ENCODE measurements around the gene CAMTA1. TPM values are rescaled to one million over a fixed set of nuclear protein-coding genes. Genes with fewer than 3 reads are reported as not detected.

Gene CAMTA1
- total RNA-seq, 3 donors from 2014 or later, result 73.4 to 114 (median 82.6) TPM

DNA sequence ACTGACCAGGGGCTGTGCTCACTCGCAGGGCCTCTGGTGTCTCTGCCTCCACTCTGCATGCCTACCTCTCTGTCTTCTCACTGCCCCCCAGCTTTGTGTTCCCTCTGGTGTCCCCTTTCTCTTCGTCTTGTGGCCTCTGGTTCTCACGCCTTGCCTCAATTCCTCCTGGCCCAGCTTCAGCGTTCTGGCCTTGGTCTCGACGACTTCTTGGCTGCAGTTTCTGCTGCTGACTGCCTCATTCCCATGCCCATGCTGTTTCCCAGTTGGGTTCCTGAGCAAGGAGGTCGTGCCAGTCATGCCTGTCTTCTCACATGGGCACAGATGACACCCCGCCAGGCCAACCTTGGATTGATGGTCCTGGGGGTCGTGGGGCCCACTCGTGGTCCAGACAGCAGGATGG, 562.8 kb downstream of the CAMTA1 start:
- DNase-seq, result no peak
- Histone ChIP-seq H3K4me1 (ENCODE audit: low read depth) (no peaks in the 10 kb centered on the region), H3K9me3 (no peaks in the 10 kb centered on the region), H3K36me3 (ENCODE audit: low read depth) (no peaks in the 10 kb centered on the region), H3K4me3 (no peak overlapping the region)
- intact Hi-C loops (cut with DNase I, micrococcal nuclease), result no loop called here
- TF ChIP-seq, protein P1, sequence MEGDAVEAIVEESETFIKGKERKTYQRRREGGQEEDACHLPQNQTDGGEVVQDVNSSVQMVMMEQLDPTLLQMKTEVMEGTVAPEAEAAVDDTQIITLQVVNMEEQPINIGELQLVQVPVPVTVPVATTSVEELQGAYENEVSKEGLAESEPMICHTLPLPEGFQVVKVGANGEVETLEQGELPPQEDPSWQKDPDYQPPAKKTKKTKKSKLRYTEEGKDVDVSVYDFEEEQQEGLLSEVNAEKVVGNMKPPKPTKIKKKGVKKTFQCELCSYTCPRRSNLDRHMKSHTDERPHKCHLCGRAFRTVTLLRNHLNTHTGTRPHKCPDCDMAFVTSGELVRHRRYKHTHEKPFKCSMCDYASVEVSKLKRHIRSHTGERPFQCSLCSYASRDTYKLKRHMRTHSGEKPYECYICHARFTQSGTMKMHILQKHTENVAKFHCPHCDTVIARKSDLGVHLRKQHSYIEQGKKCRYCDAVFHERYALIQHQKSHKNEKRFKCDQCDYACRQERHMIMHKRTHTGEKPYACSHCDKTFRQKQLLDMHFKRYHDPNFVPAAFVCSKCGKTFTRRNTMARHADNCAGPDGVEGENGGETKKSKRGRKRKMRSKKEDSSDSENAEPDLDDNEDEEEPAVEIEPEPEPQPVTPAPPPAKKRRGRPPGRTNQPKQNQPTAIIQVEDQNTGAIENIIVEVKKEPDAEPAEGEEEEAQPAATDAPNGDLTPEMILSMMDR (IDR thresholded peaks at IDR 0.05), result no peak
- no peak for ATAC-seq

- no peaks in the 10 kb centered on the region for H3K36me3 ChIP-seq (ENCODE audit: low read depth)
- H3K4me3 ChIP-seq, result no peak overlapping the region
- intact Hi-C loops (cut with DNase I, micrococcal nuclease), result no loop called here
- no peaks in the 10 kb centered on the region for H3K9me3 ChIP-seq
- no peaks in the 10 kb centered on the region for H3K4me1 ChIP-seq (ENCODE audit: low read depth)
- TF ChIP-seq, protein P1 (IDR thresholded peaks at IDR 0.05), result no peak
- DNase-seq (no peak), ATAC-seq (no peak)
Observed at GRCh38 chr1:7348580-7348979, 563.3 kb downstream of the CAMTA1 start.

DNA sequence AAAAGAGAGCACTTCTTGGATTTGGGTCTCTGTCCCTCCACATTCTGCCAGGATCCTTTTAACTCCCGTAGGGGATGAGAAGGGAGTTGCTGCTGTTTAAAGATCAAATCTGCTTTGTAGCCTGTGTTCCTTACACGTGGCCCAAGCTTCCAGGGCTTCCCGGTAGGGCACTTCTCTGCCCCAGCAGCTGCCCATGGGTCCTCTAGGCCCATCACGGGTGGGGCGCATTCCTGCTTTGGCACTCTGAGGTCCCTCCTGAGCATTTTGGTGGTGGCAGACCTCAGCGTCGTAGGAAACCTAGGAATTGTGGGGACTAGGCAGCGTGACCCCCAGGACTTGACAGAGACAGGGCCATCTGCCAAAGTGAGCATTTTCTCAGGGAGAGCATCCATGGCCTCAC, 565.5 kb downstream of the CAMTA1 start:
- Histone ChIP-seq H3K4me1 (ENCODE audit: low read depth) (no peaks in the 10 kb centered on the region), H3K36me3 (ENCODE audit: low read depth) (no peaks in the 10 kb centered on the region), H3K9me3 (no peaks in the 10 kb centered on the region), H3K4me3 (no peak overlapping the region)
- DNase-seq (no peak), ATAC-seq (no peak)
- TF ChIP-seq, protein P1 (IDR thresholded peaks at IDR 0.05), result no peak
- intact Hi-C loops (cut with DNase I, micrococcal nuclease), result no loop called here

DNA sequence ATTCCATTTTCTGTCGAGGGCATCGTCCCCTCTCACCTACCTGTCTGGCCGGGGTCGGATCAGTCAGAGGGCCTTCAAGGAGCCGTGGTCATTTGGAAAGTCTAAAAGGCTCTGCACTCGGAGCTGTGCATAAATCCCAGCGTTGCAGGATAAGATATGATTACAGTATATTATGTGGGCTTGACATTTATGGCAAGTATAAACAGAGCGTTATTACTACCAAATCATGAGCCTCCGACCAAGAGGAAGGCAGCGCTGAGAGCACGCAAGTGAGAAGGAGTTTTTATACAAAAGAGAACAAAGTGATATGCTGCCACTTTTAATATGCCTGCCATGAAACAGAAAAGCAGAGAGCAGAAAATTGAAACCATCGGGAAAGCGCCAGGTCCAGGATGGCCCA, 566.4 kb downstream of the CAMTA1 start:
- no peak overlapping the region for H3K4me3 ChIP-seq
- no peaks in the 10 kb centered on the region for H3K9me3 ChIP-seq
- H3K4me1 ChIP-seq (ENCODE audit: low read depth), result no peaks in the 10 kb centered on the region
- DNase-seq (no peak), ATAC-seq (no peak)
- TF ChIP-seq, protein P1 (IDR thresholded peaks at IDR 0.05), result no peak
- no peaks in the 10 kb centered on the region for H3K36me3 ChIP-seq (ENCODE audit: low read depth)
- intact Hi-C loops (cut with DNase I, micrococcal nuclease), result no loop called here

DNA sequence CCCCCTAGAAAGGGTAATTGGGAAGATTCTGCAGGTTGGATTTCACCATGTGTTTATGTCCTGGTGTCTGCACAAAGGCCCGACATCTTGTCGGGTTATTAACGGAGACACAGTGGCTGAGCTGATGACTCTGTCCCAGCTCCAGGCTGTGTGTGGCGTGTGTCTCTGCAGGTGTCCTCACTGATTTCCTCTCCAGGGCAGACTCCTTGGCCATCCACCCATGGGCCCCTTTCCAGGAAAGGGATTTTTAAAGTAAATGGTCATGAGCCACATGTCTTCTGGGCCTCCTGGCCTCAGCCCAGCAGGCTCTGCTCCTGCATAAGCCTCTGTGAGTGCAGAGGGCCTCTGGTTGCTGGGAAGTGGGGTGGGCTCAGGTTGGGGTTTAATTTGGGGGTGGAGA, 567.1 kb downstream of the CAMTA1 start:
- Histone ChIP-seq H3K9me3 (no peaks in the 10 kb centered on the region), H3K4me1 (ENCODE audit: low read depth) (no peaks in the 10 kb centered on the region), H3K4me3 (no peak overlapping the region), H3K36me3 (ENCODE audit: low read depth) (no peaks in the 10 kb centered on the region)
- TF ChIP-seq, protein P1 (IDR thresholded peaks at IDR 0.05), result no peak
- no peak for ATAC-seq
- intact Hi-C loops (cut with DNase I, micrococcal nuclease), result no loop called here
- no peak for DNase-seq

GRCh38 chr1:7352974-7353373, 567.7 kb downstream of the CAMTA1 start:
- ATAC-seq (peak; percentile 67), DNase-seq (no peak)
- TF ChIP-seq, protein P1 (IDR thresholded peaks at IDR 0.05), result no peak
- H3K9me3 ChIP-seq, result no peaks in the 10 kb centered on the region
- intact Hi-C loops (cut with DNase I, micrococcal nuclease), result no loop called here
- H3K4me3 ChIP-seq, result no peak overlapping the region
- H3K4me1 ChIP-seq (ENCODE audit: low read depth), result no peaks in the 10 kb centered on the region
- no peaks in the 10 kb centered on the region for H3K36me3 ChIP-seq (ENCODE audit: low read depth)

Measured in mucosa of descending colon (tissue), 3 donors.